Measurements from ENCODE around the gene VMP1. TPM values are rescaled to one million over a fixed set of nuclear protein-coding genes. Genes with fewer than 3 reads are reported as not detected.
A peak's percentile ranks its signal among the peaks of the same experiment; 100 is the strongest.
"Not testable (repeated sequence)": the region's sequence is repeated elsewhere in the genome, so short reads cannot be mapped to it uniquely, and the experiment has no call there.

The VMP1 gene
- total RNA-seq, 1 donor from 2014 or later = 50.8 TPM

- Histone ChIP-seq H3K27me3 (ENCODE audit: low read depth) (no peaks in the 10 kb centered on the region), H3K4me1 (peaks cover 47% of the 10 kb centered on the region), H3K27ac (replicated peaks) (no peak overlapping the region), H3K4me3 (no peak overlapping the region), H3K9me3 (replicated peaks) (no peaks in the 10 kb centered on the region), H3K36me3 (no peaks in the 10 kb centered on the region)
- no peak for TF ChIP-seq CTCF (IDR thresholded peaks at IDR 0.05; ENCODE audit: borderline replicate concordance)
- DNase-seq = peak; percentile 54
- intact Hi-C loops (cut with micrococcal nuclease) = no loop called here
Observed at GRCh38 chr17:59848778-59849177, 141.3 kb downstream of the VMP1 start.

GRCh38 chr17:59850311-59850710 is 142.9 kb downstream of the VMP1 start:
- H3K27ac ChIP-seq (replicated peaks); H3K27me3 ChIP-seq (ENCODE audit: low read depth); H3K36me3 ChIP-seq; DNase-seq; H3K9me3 ChIP-seq (replicated peaks); H3K4me3 ChIP-seq; intact Hi-C loops (cut with micrococcal nuclease): not testable (repeated sequence)
- H3K4me1 ChIP-seq = peaks cover 42% of the 10 kb centered on the region

GRCh38 chr17:59851439-59852375 is 144.3 kb downstream of the VMP1 start:
- DNase-seq = no peak
- no peak overlapping the region for H3K4me3 ChIP-seq
- no peaks in the 10 kb centered on the region for H3K27me3 ChIP-seq (ENCODE audit: low read depth)
- H3K36me3 ChIP-seq = no peaks in the 10 kb centered on the region
- H3K9me3 ChIP-seq (replicated peaks) = no peaks in the 10 kb centered on the region
- no peak for TF ChIP-seq CTCF (IDR thresholded peaks at IDR 0.05; ENCODE audit: borderline replicate concordance)
- peak overlapping the region; percentile 59 for H3K27ac ChIP-seq (replicated peaks)
- H3K4me1 ChIP-seq = peaks cover 28% of the 10 kb centered on the region
- intact Hi-C loops (cut with micrococcal nuclease) = no loop called here

- H3K27me3 ChIP-seq (ENCODE audit: low read depth); DNase-seq; H3K36me3 ChIP-seq; H3K9me3 ChIP-seq (replicated peaks); intact Hi-C loops (cut with micrococcal nuclease); H3K4me3 ChIP-seq: not testable (repeated sequence)
- Histone ChIP-seq H3K27ac (replicated peaks) (peak overlapping the region; percentile 59), H3K4me1 (peaks cover 17% of the 10 kb centered on the region)
Observed at GRCh38 chr17:59852847-59853167, 145.4 kb downstream of the VMP1 start.

GRCh38 chr17:59853168-59853918 is 145.9 kb downstream of the VMP1 start:
- peak overlapping the region; percentile 59 for H3K27ac ChIP-seq (replicated peaks)
- intact Hi-C loops (cut with micrococcal nuclease) = no loop called here
- H3K9me3 ChIP-seq (replicated peaks) = no peaks in the 10 kb centered on the region
- H3K4me3 ChIP-seq = no peak overlapping the region
- DNase-seq = no peak
- H3K4me1 ChIP-seq = peaks cover 15% of the 10 kb centered on the region
- peak; percentile 38 for TF ChIP-seq CTCF (IDR thresholded peaks at IDR 0.05; ENCODE audit: borderline replicate concordance)
- no peaks in the 10 kb centered on the region for H3K27me3 ChIP-seq (ENCODE audit: low read depth)
- H3K36me3 ChIP-seq = no peaks in the 10 kb centered on the region

- H3K4me3 ChIP-seq; H3K27me3 ChIP-seq (ENCODE audit: low read depth); H3K9me3 ChIP-seq (replicated peaks); H3K36me3 ChIP-seq; DNase-seq; intact Hi-C loops (cut with micrococcal nuclease): not testable (repeated sequence)
- Histone ChIP-seq H3K27ac (replicated peaks) (peak overlapping the region; percentile 51), H3K4me1 (peaks cover 15% of the 10 kb centered on the region)
Observed at GRCh38 chr17:59853919-59854729, 146.7 kb downstream of the VMP1 start.

Data from left ventricle myocardium inferior (tissue), 1 donor.